Small intestine (tissue), 7 donors: ENCODE data around the gene IL17B. TPM values are rescaled to one million over a fixed set of nuclear protein-coding genes. Genes with fewer than 3 reads are reported as not detected.

ENCODE experiments used
- DNase-seq, 2 donors: peaks; one replicate each; pipeline versions ENCODE4 v3.0.0 to v3.0.0-alpha.2; 2013
- FAIRE-seq: peaks from 2 replicates; lab custom pipeline; 2012; peaks lifted over from hg19 to GRCh38; lab: Jason Lieb, UNC
- H3K27ac ChIP-seq, 3 donors: one replicate each; pipeline ENCODE4 v1.5.1; 2013; ENCODE audit warnings: low read length in 2 of 3, mild to moderate bottlenecking in 2 of 3, control low read depth in 1 of 3, inconsistent platforms in 1 of 3, low read depth in 1 of 3, moderate library complexity in 1 of 3
- H3K27me3 ChIP-seq, 3 donors: one replicate each; pipeline ENCODE4 v1.6.1; 2013; ENCODE audit warnings: low read length in 3 of 3, inconsistent platforms in 1 of 3; ENCODE audit not compliant: control insufficient read depth in 3 of 3, insufficient read depth in 3 of 3
- H3K36me3 ChIP-seq, 3 donors: one replicate each; pipeline ENCODE4 v1.6.1; 2013; ENCODE audit warnings: low read length in 3 of 3, inconsistent platforms in 1 of 3, low read depth in 1 of 3, mild to moderate bottlenecking in 1 of 3, moderate library complexity in 1 of 3; ENCODE audit not compliant: control insufficient read depth in 3 of 3, insufficient read depth in 2 of 3
- H3K4me1 ChIP-seq, 3 donors: one replicate each; pipeline ENCODE4 v1.6.1; 2013; ENCODE audit warnings: low read length in 2 of 3, inconsistent platforms in 1 of 3, low read depth in 1 of 3, mild to moderate bottlenecking in 1 of 3, moderate library complexity in 1 of 3; ENCODE audit not compliant: control insufficient read depth in 3 of 3, insufficient read depth in 2 of 3
- H3K4me3 ChIP-seq, 3 donors: one replicate each; pipeline ENCODE4 v1.5.1; 2013; ENCODE audit warnings: low read length in 3 of 3, control low read depth in 1 of 3, inconsistent platforms in 1 of 3, low read depth in 1 of 3, mild to moderate bottlenecking in 1 of 3, moderate library complexity in 1 of 3
- H3K9me3 ChIP-seq, 2 donors: one replicate each; pipeline ENCODE4 v1.6.1; 2013; ENCODE audit warnings: low read depth in 1 of 2, low read length in 1 of 2; ENCODE audit not compliant: control insufficient read depth in 2 of 2, insufficient read depth in 1 of 2
- WGBS, 3 donors: extraction: QIAGEN DNeasy Blood & Tissue Kit; methylation state at CpG; one replicate each; pipeline ENCODE4 v1.1.7; 2013; 5-methylcytosine and 5-hydroxymethylcytosine counted together
- polyA plus RNA-seq, 4 donors: library from polyadenylated mRNA; stranded (reverse) in 3 of 4; unstranded in 1 of 4; fragments of 200-250 nt in 3 of 4; fragments of 120-200 nt in 1 of 4; gene quantifications; one replicate each; pipeline versions ENCODE4 v1.2.1 to v1.2.3, GENCODE V29; 2013
- donor health status: healthy with polysubstance abuse.
- donor health status: control.
- donor health status: control.
- donor health status: Bipolar disorder and iron deficiency.
- donor health status: healthy.

Gene IL17B
- polyA plus RNA-seq, 4 donors: 0.98 to 2.1 TPM; not detected in 2

- WGBS, 3 donors: 40 to 53% (median 52%) methylated on average over 6 of the region's 6 CpGs
- H3K4me3 ChIP-seq: no peak overlapping the region
- peak overlapping the region in 2 of 3 donors; percentile 53 to 72 for H3K27ac ChIP-seq
- no peaks in the 10 kb centered on the region for H3K9me3 ChIP-seq
- FAIRE-seq: no peak
- H3K4me1 ChIP-seq: peaks cover 0 to 60% (median 3%) of the 10 kb centered on the region in 3 donors
- no peaks in the 10 kb centered on the region for H3K27me3 ChIP-seq
- H3K36me3 ChIP-seq: peaks cover 0 to 68% (median 0%) of the 10 kb centered on the region in 3 donors
- no peak for DNase-seq
These were observed 39.9 kb upstream of the IL17B start for GRCh38 chr5:149418910-149419531.

GRCh38 chr5:149417711-149418368, 38.7 kb upstream of the IL17B start:
- H3K36me3 ChIP-seq: peaks cover 0 to 60% (median 0%) of the 10 kb centered on the region in 3 donors
- peak overlapping the region in 2 of 3 donors; percentile 72 to 77 for H3K27ac ChIP-seq
- FAIRE-seq (no peak), DNase-seq (no peak)
- no peaks in the 10 kb centered on the region for H3K9me3 ChIP-seq
- WGBS, 3 donors: 66 to 69% (median 67%) methylated on average over 9 of the region's 9 CpGs
- peak overlapping the region in 1 of 3 donors; percentile 2 for H3K4me3 ChIP-seq
- peaks cover 0 to 48% (median 3%) of the 10 kb centered on the region in 3 donors for H3K4me1 ChIP-seq
- H3K27me3 ChIP-seq: no peaks in the 10 kb centered on the region

- H3K27ac ChIP-seq: peak overlapping the region in 2 of 3 donors; percentile 72 to 88
- H3K36me3 ChIP-seq: peaks cover 0 to 61% (median 0%) of the 10 kb centered on the region in 3 donors
- FAIRE-seq: no peak
- H3K9me3 ChIP-seq: no peaks in the 10 kb centered on the region
- WGBS, 3 donors: 52 to 75% (median 61%) methylated on average over 8 of the region's 8 CpGs
- peak overlapping the region in 1 of 3 donors; percentile 13 for H3K4me3 ChIP-seq
- no peak for DNase-seq
- peaks cover 0 to 43% (median 0%) of the 10 kb centered on the region in 3 donors for H3K4me1 ChIP-seq
- no peaks in the 10 kb centered on the region for H3K27me3 ChIP-seq
These were observed 38.1 kb upstream of the IL17B start for GRCh38 chr5:149416987-149417710.

- Histone ChIP-seq H3K9me3 (no peaks in the 10 kb centered on the region), H3K4me3 (peak overlapping the region in 1 of 3 donors; percentile 59), H3K4me1 (peaks cover 0 to 44% (median 0%) of the 10 kb centered on the region in 3 donors), H3K27me3 (no peaks in the 10 kb centered on the region), H3K36me3 (peaks cover 0 to 56% (median 0%) of the 10 kb centered on the region in 3 donors), H3K27ac (peak overlapping the region in 2 of 3 donors; percentile 67 to 73)
- 73 to 84% (median 77%) methylated on average over 10 of the region's 10 CpGs for WGBS, 3 donors
- DNase-seq (no peak), FAIRE-seq (no peak)
These were observed 36.2 kb upstream of the IL17B start for GRCh38 chr5:149415066-149415967.

GRCh38 chr5:149414405-149415065, 35.4 kb upstream of the IL17B start:
- peaks cover 0 to 38% (median 0%) of the 10 kb centered on the region in 3 donors for H3K4me1 ChIP-seq
- whole genome bisulfite sequencing, 3 donors: 55 to 83% (median 70%) methylated on average over 7 of the region's 7 CpGs
- H3K4me3 ChIP-seq: peak overlapping the region in 1 of 3 donors; percentile 59
- H3K27ac ChIP-seq: peak overlapping the region in 2 of 3 donors; percentile 67 to 73
- H3K9me3 ChIP-seq: no peaks in the 10 kb centered on the region
- H3K36me3 ChIP-seq: peaks cover 0 to 55% (median 0%) of the 10 kb centered on the region in 3 donors
- DNase-seq: no peak
- no peak for FAIRE-seq
- H3K27me3 ChIP-seq: no peaks in the 10 kb centered on the region

GRCh38 chr5:149413477-149414210, 34.6 kb upstream of the IL17B start:
- no peak for FAIRE-seq
- Histone ChIP-seq H3K4me3 (peak overlapping the region in 1 of 3 donors; percentile 59), H3K27ac (peak overlapping the region in 2 of 3 donors; percentile 73 to 88)

More at GRCh38 chr5:149413477-149414210, 34.6 kb upstream of the IL17B start:
- Histone ChIP-seq H3K36me3 (peaks cover 0 to 55% (median 0%) of the 10 kb centered on the region in 3 donors), H3K9me3 (no peaks in the 10 kb centered on the region), H3K4me1 (peaks cover 0 to 35% (median 0%) of the 10 kb centered on the region in 3 donors), H3K27me3 (no peaks in the 10 kb centered on the region)
- no peak for DNase-seq
- WGBS, 3 donors: 76 to 89% (median 83%) methylated on average over 16 of the region's 16 CpGs
